ENCODE data around the gene HIBADH. TPM values are rescaled to one million over a fixed set of nuclear protein-coding genes. Genes with fewer than 3 reads are reported as not detected.

The HIBADH gene
- total and polyA plus RNA-seq, 9 of the 15 experiments (the other 6 are each of a cell fraction or from before 2014, with no cell fraction given) = 10.7 to 67.8 (median 36.9) TPM

- FAIRE-seq = no peak
- no TSS peak for BruUV-seq (replicated peaks)
- no peak overlapping the region for H3K4me2 ChIP-seq (ENCODE audit: insufficient read depth, low read length)
- no peaks in the 10 kb centered on the region for H3K4me1 ChIP-seq (replicated peaks in 1 of 2; ENCODE audit: control insufficient read depth in 2 of 2, insufficient read depth in 2 of 2, low read length in 2 of 2)
- H3K4me3 ChIP-seq = no peak overlapping the region
- TF ChIP-seq SNIP1 (IDR thresholded peaks at IDR 0.05; ENCODE audit: low read depth) = no peak
- TF ChIP-seq NCOA6 (IDR thresholded peaks at IDR 0.05) = no peak
- TF ChIP-seq, protein P1, sequence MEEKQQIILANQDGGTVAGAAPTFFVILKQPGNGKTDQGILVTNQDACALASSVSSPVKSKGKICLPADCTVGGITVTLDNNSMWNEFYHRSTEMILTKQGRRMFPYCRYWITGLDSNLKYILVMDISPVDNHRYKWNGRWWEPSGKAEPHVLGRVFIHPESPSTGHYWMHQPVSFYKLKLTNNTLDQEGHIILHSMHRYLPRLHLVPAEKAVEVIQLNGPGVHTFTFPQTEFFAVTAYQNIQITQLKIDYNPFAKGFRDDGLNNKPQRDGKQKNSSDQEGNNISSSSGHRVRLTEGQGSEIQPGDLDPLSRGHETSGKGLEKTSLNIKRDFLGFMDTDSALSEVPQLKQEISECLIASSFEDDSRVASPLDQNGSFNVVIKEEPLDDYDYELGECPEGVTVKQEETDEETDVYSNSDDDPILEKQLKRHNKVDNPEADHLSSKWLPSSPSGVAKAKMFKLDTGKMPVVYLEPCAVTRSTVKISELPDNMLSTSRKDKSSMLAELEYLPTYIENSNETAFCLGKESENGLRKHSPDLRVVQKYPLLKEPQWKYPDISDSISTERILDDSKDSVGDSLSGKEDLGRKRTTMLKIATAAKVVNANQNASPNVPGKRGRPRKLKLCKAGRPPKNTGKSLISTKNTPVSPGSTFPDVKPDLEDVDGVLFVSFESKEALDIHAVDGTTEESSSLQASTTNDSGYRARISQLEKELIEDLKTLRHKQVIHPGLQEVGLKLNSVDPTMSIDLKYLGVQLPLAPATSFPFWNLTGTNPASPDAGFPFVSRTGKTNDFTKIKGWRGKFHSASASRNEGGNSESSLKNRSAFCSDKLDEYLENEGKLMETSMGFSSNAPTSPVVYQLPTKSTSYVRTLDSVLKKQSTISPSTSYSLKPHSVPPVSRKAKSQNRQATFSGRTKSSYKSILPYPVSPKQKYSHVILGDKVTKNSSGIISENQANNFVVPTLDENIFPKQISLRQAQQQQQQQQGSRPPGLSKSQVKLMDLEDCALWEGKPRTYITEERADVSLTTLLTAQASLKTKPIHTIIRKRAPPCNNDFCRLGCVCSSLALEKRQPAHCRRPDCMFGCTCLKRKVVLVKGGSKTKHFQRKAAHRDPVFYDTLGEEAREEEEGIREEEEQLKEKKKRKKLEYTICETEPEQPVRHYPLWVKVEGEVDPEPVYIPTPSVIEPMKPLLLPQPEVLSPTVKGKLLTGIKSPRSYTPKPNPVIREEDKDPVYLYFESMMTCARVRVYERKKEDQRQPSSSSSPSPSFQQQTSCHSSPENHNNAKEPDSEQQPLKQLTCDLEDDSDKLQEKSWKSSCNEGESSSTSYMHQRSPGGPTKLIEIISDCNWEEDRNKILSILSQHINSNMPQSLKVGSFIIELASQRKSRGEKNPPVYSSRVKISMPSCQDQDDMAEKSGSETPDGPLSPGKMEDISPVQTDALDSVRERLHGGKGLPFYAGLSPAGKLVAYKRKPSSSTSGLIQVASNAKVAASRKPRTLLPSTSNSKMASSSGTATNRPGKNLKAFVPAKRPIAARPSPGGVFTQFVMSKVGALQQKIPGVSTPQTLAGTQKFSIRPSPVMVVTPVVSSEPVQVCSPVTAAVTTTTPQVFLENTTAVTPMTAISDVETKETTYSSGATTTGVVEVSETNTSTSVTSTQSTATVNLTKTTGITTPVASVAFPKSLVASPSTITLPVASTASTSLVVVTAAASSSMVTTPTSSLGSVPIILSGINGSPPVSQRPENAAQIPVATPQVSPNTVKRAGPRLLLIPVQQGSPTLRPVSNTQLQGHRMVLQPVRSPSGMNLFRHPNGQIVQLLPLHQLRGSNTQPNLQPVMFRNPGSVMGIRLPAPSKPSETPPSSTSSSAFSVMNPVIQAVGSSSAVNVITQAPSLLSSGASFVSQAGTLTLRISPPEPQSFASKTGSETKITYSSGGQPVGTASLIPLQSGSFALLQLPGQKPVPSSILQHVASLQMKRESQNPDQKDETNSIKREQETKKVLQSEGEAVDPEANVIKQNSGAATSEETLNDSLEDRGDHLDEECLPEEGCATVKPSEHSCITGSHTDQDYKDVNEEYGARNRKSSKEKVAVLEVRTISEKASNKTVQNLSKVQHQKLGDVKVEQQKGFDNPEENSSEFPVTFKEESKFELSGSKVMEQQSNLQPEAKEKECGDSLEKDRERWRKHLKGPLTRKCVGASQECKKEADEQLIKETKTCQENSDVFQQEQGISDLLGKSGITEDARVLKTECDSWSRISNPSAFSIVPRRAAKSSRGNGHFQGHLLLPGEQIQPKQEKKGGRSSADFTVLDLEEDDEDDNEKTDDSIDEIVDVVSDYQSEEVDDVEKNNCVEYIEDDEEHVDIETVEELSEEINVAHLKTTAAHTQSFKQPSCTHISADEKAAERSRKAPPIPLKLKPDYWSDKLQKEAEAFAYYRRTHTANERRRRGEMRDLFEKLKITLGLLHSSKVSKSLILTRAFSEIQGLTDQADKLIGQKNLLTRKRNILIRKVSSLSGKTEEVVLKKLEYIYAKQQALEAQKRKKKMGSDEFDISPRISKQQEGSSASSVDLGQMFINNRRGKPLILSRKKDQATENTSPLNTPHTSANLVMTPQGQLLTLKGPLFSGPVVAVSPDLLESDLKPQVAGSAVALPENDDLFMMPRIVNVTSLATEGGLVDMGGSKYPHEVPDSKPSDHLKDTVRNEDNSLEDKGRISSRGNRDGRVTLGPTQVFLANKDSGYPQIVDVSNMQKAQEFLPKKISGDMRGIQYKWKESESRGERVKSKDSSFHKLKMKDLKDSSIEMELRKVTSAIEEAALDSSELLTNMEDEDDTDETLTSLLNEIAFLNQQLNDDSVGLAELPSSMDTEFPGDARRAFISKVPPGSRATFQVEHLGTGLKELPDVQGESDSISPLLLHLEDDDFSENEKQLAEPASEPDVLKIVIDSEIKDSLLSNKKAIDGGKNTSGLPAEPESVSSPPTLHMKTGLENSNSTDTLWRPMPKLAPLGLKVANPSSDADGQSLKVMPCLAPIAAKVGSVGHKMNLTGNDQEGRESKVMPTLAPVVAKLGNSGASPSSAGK (IDR thresholded peaks at IDR 0.05) = no peak
- no peak for TF ChIP-seq ZNF212 (CRISPR knock-in tag; IDR thresholded peaks at IDR 0.05)
- TF ChIP-seq DMBX1 (CRISPR knock-in tag; IDR thresholded peaks at IDR 0.05; ENCODE audit: borderline replicate concordance) = no peak
- TF ChIP-seq CEBPG (CRISPR knock-in tag; IDR thresholded peaks at IDR 0.05) = no peak
- TF ChIP-seq CEBPG (tag; conservative IDR thresholded peaks at IDR 0.05 in 1 of 2, IDR thresholded peaks at IDR 0.05 in 1 of 2) = no peak
- intact Hi-C loops (cut with micrococcal nuclease) = no loop called here
- in situ Hi-C loops (cut with MboI) = no loop called here
- H4K20me1 ChIP-seq (replicated peaks; ENCODE audit: control insufficient read depth, insufficient read depth, low read length) = no peaks in the 10 kb centered on the region
- H3K79me2 ChIP-seq (ENCODE audit: control insufficient read depth, insufficient read depth, low read length) = no peaks in the 10 kb centered on the region
- peaks cover 18% of the 10 kb centered on the region for H3K36me3 ChIP-seq (ENCODE audit: control insufficient read depth, insufficient read depth, low read length)
- no peak overlapping the region for H3K9ac ChIP-seq (ENCODE audit: insufficient read depth in 1 of 2, low read depth in 2 of 2, low read length in 2 of 2)
- no peaks in the 10 kb centered on the region for H3K27me3 ChIP-seq (ENCODE audit: control insufficient read depth in 2 of 2, insufficient read depth in 2 of 2, low read length in 2 of 2)
- H3K9me1 ChIP-seq (ENCODE audit: control insufficient read depth, insufficient read depth, low read length) = no peaks in the 10 kb centered on the region
- no peak overlapping the region for H3K27ac ChIP-seq (ENCODE audit: extremely low read depth, low read depth, low read length)
- 58% methylated on average over 2 of the region's 2 CpGs for WGBS (ENCODE audit: insufficient coverage, low coverage, missing lambda C conversion rate)
- ChIA-PET CTCF (ENCODE audit: low intra/inter-chr PET ratio) (no interaction called here), POLR2A (no interaction called here)
- H2AFZ ChIP-seq (ENCODE audit: low read depth, low read length) = no peak overlapping the region
- no peaks in the 10 kb centered on the region for H3K9me3 ChIP-seq (replicated peaks; ENCODE audit: control insufficient read depth, insufficient read depth, low read depth, low read length)
- DNase-seq (ENCODE audit: extremely low read depth in 1 of 4, low spot score in 3 of 4) = no peak
- ATAC-seq = no peak
Observed at GRCh38 chr7:27522566-27522965, 140.1 kb downstream of the HIBADH start.
